HG03045 (cell line): ENCODE measurements around the gene IL2RG.

ENCODE experiments used
- ATAC-seq: cut with Tn5 transposase; IDR thresholded peaks from one replicate; pipeline ENCODE4 v1.9.1; 2021; ENCODE audit warnings: mild to moderate bottlenecking, moderate library complexity; ENCODE audit not compliant: unreplicated experiment

Gene IL2RG

DNA sequence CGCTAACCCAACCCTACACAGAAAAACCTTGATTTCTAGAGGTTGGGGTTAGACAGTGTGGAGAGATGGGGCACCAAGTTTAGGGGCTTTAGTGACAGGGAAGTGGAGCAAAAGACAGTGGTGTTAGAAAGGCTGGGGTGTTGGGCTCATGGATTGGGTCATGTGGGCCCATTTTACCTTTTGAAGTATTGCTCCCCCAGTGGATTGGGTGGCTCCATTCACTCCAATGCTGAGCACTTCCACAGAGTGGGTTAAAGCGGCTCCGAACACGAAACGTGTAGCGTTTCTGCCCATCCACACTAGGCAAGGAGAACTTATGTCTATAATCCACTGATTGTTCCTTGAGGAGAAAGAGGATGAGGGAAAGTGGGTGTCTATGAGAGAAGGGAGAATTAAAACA, 2.3 kb downstream of the IL2RG start:
- no peak for ATAC-seq

DNA sequence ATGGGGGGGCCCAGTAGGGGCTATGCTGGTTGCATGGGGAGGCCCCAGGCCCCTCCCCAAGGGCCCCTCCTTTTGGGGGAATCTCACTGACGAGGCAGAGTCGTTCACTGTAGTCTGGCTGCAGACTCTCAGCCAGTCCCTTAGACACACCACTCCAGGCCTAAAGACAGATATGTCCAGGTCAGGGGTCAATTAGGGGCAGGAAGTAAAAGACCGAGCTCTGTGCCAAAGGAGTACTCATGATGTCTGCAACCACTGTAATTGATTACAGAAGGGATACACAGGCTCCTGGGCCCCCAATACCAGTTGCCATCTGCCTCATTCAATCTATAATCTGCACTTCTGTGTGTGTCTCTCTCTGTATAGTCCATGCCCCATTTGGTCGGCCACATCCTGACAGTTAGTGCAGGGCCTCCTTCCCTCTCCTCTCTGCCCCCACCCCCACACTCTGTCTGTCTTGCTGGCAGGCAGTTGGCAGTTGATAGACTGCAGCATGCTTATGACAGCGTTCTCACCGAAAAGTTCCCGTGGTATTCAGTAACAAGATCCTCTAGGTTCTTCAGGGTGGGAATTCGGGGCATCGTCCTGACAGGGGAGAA, 3.5 kb downstream of the IL2RG start:
- no peak for ATAC-seq

DNA sequence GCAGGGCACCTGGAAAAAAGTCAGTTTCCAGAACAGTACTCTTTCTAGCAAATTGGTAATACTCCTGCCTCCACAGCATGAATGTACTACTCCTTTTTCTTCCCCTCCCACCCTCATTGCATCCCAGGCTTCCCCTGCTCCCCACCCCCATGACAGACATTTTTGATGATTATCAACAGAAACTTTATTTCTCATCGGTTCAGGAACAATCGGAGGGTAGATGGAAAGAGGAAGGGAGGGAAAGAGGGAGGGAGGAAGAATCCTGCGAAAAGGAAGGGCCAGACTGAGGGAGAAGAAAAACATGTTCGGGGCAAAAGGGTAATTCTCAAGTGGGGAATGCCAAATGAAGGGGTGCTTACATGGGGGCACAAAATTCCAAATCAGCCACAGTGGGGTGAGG, 4.1 kb downstream of the IL2RG start:
- no peak for ATAC-seq

DNA sequence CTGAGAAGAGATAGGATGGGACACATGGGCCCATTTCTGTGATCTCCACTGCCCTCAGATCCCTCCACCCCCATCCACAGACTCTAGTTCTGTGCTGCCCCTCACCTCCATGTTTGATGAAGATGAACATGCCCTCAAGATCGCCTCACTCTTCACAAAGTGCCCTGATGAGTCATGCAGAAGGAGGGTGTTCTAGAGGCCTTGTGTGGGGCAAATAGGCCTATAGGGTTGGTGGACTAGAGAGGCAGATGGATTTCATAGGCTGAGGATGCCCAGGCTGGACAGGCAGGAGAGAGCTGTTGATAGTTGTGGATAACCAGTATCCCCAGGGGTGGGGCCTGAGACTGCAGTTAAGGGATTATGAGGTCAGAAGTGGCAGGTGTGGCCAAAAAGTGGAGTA, 5.0 kb downstream of the IL2RG start, which contains the start of gene CXorf65:
Gene CXorf65 (minus strand): TSS at position 314 of the 400 bp plus-strand sequence. CDS start 184 bp downstream, at position 130.
- ATAC-seq: no peak

DNA sequence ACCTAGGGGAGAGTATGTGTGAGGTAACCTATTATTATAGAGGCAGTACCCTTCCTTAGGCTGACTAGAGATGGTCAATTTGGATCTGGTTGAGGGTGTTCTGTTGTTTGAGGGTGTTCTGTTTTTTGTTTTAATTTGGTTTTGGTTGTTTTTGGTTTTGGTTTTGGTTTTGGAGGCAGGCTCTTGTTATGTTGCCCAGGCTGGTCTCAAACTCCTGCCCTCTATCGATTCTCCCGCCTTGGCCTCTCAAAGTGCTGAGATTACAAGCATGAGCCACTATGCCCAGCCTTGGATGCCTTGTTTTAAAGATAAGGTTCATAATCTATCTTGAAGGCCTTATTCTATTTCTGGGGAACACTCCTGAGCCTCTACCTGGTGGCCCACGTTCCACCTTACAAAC, 5.7 kb downstream of the IL2RG start:
- ATAC-seq: no peak

DNA sequence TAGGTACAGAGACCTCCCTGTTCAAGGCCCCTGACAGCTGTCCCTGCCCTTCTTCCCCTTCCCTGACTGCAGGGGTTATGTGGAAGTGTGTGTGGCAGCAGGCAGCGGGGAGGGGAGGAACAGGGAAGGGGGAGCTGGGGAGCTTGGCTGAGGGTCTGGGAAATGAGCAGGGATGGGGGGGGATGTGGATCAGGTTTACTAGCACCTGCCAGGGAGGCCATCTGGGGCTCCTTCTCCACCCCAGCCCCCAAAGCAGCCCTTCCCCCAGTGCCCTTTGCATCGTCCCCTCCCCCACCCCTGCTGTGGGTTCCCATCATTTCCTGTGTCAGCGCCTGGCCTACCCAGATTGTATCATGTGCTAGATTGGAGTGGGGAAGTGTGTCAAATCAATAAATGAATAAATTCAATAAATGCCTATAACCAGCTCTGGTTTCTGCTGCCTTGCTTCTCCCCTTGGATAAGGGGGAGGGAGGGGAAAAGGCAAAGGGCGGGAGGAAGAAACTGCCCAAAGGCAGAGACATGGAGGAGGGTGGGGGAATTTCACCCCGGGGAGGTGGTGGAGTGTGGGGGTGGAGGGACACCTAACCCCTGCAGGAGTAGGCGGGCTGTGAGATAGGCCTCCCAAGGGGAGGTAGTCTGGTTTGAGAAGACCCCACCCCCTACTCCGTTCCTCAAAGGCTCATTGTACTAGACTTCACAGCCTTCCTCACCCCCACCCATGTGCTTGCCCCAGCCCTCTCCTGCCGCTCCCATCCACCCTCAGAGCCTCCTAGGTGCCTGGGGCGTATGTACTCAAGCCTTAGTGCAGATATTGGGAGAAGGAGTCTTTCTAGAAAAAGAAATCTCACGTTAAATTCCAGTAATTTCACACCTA, 8.0 kb downstream of the IL2RG start:
- no peak for ATAC-seq

DNA sequence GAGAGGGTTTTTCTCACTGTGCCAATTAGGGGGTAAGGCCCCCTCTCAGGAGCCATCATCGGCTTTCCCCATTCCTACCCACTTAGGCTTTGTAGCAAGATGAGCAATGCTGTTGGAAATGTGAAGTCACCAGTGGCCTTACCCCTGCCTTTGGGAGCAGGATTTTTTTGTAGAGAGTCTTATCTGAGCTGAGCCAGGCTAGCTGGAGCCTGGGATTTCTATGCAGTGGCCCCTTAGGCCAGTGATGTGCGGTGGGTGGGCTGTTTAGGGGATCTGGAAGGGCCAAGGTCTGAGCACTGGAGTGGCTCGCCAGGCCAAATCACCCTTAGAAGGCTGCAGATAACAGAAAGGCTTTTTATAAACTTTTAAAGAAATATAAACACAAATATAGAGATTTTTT, 9.1 kb downstream of the IL2RG start:
- no peak for ATAC-seq

DNA sequence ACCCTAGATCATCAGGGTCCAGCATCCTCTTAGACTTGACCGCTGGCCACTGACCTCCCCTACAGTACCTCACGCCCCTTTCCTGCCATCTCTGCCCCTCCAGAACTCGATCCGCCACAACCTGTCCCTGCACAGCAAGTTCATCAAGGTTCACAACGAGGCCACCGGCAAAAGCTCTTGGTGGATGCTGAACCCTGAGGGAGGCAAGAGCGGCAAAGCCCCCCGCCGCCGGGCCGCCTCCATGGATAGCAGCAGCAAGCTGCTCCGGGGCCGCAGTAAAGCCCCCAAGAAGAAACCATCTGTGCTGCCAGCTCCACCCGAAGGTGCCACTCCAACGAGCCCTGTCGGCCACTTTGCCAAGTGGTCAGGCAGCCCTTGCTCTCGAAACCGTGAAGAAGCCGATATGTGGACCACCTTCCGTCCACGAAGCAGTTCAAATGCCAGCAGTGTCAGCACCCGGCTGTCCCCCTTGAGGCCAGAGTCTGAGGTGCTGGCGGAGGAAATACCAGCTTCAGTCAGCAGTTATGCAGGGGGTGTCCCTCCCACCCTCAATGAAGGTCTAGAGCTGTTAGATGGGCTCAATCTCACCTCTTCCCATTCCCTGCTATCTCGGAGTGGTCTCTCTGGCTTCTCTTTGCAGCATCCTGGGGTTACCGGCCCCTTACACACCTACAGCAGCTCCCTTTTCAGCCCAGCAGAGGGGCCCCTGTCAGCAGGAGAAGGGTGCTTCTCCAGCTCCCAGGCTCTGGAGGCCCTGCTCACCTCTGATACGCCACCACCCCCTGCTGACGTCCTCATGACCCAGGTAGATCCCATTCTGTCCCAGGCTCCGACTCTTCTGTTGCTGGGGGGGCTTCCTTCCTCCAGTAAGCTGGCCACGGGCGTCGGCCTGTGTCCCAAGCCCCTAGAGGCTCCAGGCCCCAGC, 10.5 kb downstream of the IL2RG start:
- no peak for ATAC-seq

GRCh38 chrX:71099736-71100135, 11.6 kb downstream of the IL2RG start:
- ATAC-seq: no peak

- ATAC-seq: no peak
Measured at GRCh38 chrX:71098951-71099506, 12.3 kb downstream of the IL2RG start.

DNA sequence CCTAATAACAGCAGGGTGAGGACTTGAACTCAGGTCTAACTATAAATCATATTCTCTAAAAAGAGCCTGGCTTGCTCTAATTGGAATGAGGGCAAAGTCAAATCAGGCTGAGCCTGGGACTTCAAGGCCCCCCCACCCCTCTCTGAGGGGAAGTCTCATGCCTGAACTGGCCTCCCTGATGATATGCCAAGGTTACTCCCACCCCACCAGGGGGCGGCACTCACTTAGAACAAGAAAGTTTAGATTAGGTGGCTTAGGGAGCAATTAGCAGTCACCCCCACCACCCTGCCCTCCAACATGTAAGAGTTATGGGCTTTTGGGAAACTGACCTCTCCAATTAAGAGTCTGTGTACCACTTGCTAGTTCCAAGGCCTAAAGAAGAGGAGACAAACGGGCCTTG, 13.1 kb downstream of the IL2RG start:
- no peak for ATAC-seq

DNA sequence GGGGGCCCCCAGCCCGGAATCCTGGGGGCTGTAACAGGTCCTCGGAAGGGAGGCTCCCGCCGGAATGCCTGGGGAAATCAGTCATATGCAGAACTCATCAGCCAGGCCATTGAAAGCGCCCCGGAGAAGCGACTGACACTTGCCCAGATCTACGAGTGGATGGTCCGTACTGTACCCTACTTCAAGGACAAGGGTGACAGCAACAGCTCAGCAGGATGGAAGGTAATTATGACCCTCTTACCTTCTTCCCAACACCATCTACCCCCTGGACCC, 14.7 kb downstream of the IL2RG start:
- ATAC-seq: no peak

- ATAC-seq: no peak
Measured at GRCh38 chrX:71095981-71096759, 15.2 kb downstream of the IL2RG start.

- ATAC-seq: peak; percentile 92
Measured at GRCh38 chrX:71095555-71095980, 15.8 kb downstream of the IL2RG start, which contains the start of gene FOXO4. Gene FOXO4, plus strand, starts transcription at chrX:71095851. Its CDS starts 678 bp downstream, at chrX:71096529.

GRCh38 chrX:71095033-71095432, 16.3 kb downstream of the IL2RG start:
- no peak for ATAC-seq

GRCh38 chrX:71091263-71091662, 20.1 kb downstream of the IL2RG start:
- no peak for ATAC-seq

- ATAC-seq: no peak
Measured at GRCh38 chrX:71085900-71086299, 25.5 kb downstream of the IL2RG start.

DNA sequence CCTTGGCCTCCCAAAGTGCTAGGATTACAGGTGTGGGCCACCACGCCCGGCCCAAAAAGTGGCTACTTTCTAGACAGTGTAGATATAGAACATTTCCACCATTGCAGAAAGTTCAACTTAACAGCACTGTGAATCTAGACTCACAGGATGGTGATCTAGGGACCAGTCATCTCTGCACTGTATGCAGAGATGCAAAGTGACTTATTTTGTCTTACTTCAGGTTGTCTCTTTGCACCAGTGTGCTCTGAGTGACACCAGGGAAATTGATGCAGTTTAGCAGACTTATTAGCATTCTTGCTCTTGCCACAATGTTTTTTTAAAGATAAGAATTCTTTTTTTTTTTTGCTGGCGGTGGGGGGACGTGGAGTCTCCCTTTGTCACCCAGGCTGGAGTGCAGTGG, 28.6 kb downstream of the IL2RG start:
- ATAC-seq: no peak

GRCh38 chrX:71082124-71082647, 29.2 kb downstream of the IL2RG start:
- no peak for ATAC-seq
